Ovary (tissue), 9 donors: ENCODE measurements around the gene FOXP1. TPM values are rescaled to one million over a fixed set of nuclear protein-coding genes. Genes with fewer than 3 reads are reported as not detected.

Source experiments
- DNase-seq, 5 donors: peaks; one replicate each; pipeline ENCODE4 v3.0.0-alpha.2; 2019 to 2020
- H3K27ac ChIP-seq, 2 donors: fragments of 200-600 bp; one replicate each; pipeline versions ENCODE4 v1.5.1 to v1.8.0; 2019 to 2022
- H3K27me3 ChIP-seq: fragments of 200-600 bp; one replicate; pipeline ENCODE4 v1.8.0; 2022
- H3K36me3 ChIP-seq: fragments of 200-600 bp; sonication (generic); one replicate; pipeline ENCODE4 v1.5.1; 2019
- H3K4me1 ChIP-seq: one replicate; pipeline ENCODE4 v1.8.1; 2013; ENCODE audit warnings: mild to moderate bottlenecking, moderate library complexity; ENCODE audit not compliant: insufficient read depth
- H3K4me3 ChIP-seq: fragments of 200-600 bp; sonication (generic); one replicate; pipeline ENCODE4 v1.5.1; 2017
- H3K9me3 ChIP-seq, 2 donors: fragments of 200-600 bp in 1 of 2; sonication (generic) in 1 of 2; one replicate each; pipeline versions ENCODE4 v1.5.1 to v1.8.1; 2013 to 2019; ENCODE audit warnings: mild to moderate bottlenecking in 1 of 2, moderate library complexity in 1 of 2
- CTCF ChIP-seq, 3 donors: fragments of 450-650 bp in 2 of 3; fragments of 200-600 bp in 1 of 3; IDR thresholded peaks; one replicate each; pipeline versions ENCODE4 v1.5.1 to v1.8.0; 2016 to 2022; ENCODE audit warnings: antibody characterized with exemption in 3 of 3, mild to moderate bottlenecking in 1 of 3
- EP300 ChIP-seq: sonication (generic); formaldehyde crosslinking; IDR thresholded peaks from one replicate; pipeline ENCODE4 v1.6.1; 2017; ENCODE audit warnings: antibody characterized with exemption
- POLR2A ChIP-seq: fragments of 450-650 bp; IDR thresholded peaks from one replicate; pipeline ENCODE4 v1.6.1; 2017; ENCODE audit warnings: antibody characterized with exemption, mild to moderate bottlenecking, moderate library complexity
- WGBS, 3 donors: extraction: QIAGEN DNeasy Blood & Tissue Kit in 1 of 3; methylation state at CpG; one replicate each; pipeline versions ENCODE4 v1.1.5 to v1.1.7; 2013 to 2017; 5-methylcytosine and 5-hydroxymethylcytosine counted together
- intact Hi-C, 4 donors: fragments of 100-400 bp; cut with DNase I; formaldehyde crosslinking; loops; one replicate each; pipeline versions ENCODE4 v1.11.0 to v1.15.1; 2022 to 2023
- polyA plus RNA-seq, 2 donors: library from polyadenylated mRNA; stranded (reverse); fragments of 200-250 nt in 1 of 2; fragments of 350-450 nt in 1 of 2; fragmentation: Illumina TruSeq in 1 of 2; extraction: RNeasy Lipid Tissue Mini Kit (QIAGEN cat#74804) in 1 of 2; gene quantifications; one replicate each; pipeline ENCODE4 v1.2.3, GENCODE V29; 2013 to 2014
- total RNA-seq, 7 donors: library from RNA; depleted of rRNA in 2 of 7; stranded (reverse); fragments of >200 nt in 2 of 7; fragmentation: NEBNext Ultra II Directional in 3 of 7; extraction: Animal tissue kit (Norgen Biotek cat#: 25700) in 3 of 7; gene quantifications; one replicate each; pipeline versions ENCODE4 v1.1.0 to v1.2.4, GENCODE V29; 2016 to 2023
- donor health status: DM: no; HTN: no; CAD: no; lungs with moderate emphysema.
- donor health status: DM: no; HTN: no; CAD: no.
- donor health status: Bipolar disorder and iron deficiency.
- donor health status: DM: yes; HTN: yes; CAD: no.
- donor health status: DM: no; HTN: no; CAD: no.
- donor health status: DM: yes; HTN: yes; CAD: no.

The FOXP1 gene
- total and polyA plus RNA-seq, 9 donors: 31.7 to 126 (median 114) TPM

DNA sequence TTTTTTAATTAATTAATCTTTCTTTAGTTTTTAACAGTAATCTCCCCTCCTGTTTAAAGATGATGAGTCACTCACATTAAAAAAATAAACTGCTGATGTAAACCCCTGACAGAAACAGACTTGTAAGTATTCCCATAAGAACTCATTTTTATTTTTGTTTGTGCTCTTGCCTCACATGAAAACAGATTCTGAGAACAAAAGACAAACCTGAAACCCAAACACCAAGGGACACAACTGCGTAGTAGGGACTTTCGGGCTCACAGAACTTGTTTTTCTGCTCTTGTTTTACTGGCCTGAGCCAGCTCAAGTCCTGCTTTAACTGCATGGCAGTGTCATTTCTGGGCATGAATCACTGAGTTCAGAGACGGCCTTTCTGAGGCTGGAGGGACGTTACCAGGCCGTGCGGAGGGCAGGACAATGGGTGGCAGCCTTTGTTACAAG, 600.8 kb downstream of the FOXP1 start:
- peak in 2 of 5 donors; percentile 22 to 41 for DNase-seq
- Histone ChIP-seq H3K27ac (peak overlapping the region; percentile 74 to 78), H3K9me3 (no peaks in the 10 kb centered on the region), H3K4me1 (peaks cover 18% of the 10 kb centered on the region), H3K36me3 (no peaks in the 10 kb centered on the region), H3K4me3 (no peak overlapping the region), H3K27me3 (no peaks in the 10 kb centered on the region)
- 43 to 49% (median 46%) methylated on average over 6 of the region's 6 CpGs for WGBS, 3 donors
- intact Hi-C loops: loop anchor here in 2 of 4 donors (10.0 kb wide), 1 partner anchor 82 kb away; no protein-coding TSS in a partner anchor
- TF ChIP-seq CTCF (IDR thresholded peaks at IDR 0.05) (no peak), EP300 (no peak), POLR2A (no peak)

GRCh38 chr3:70982284-70982683, 601.2 kb downstream of the FOXP1 start:
- Histone ChIP-seq H3K36me3 (no peaks in the 10 kb centered on the region), H3K4me1 (peaks cover 18% of the 10 kb centered on the region), H3K27ac (peak overlapping the region in 1 of 2 donors; percentile 36), H3K4me3 (no peak overlapping the region), H3K27me3 (no peaks in the 10 kb centered on the region), H3K9me3 (no peaks in the 10 kb centered on the region)
- intact Hi-C loops: loop anchor here in 2 of 4 donors (10.0 kb wide), 1 partner anchor 83 kb away; no protein-coding TSS in a partner anchor
- TF ChIP-seq EP300 (no peak), POLR2A (no peak), CTCF (IDR thresholded peaks at IDR 0.05) (no peak)
- WGBS, 3 donors: 32 to 45% (median 36%) methylated on average over 1 of the region's 1 CpG
- no peak for DNase-seq

GRCh38 chr3:70981231-70981880, 602.2 kb downstream of the FOXP1 start:
- intact Hi-C loops: loop anchor here in 2 of 4 donors (10.0 kb wide), 1 partner anchor 83 kb away; no protein-coding TSS in a partner anchor
- H3K4me3 ChIP-seq: no peak overlapping the region
- WGBS, 3 donors: 57 to 63% (median 61%) methylated on average over 6 of the region's 6 CpGs
- H3K36me3 ChIP-seq: no peaks in the 10 kb centered on the region
- peak overlapping the region; percentile 11 to 36 for H3K27ac ChIP-seq
- peaks cover 17% of the 10 kb centered on the region for H3K4me1 ChIP-seq
- TF ChIP-seq CTCF (IDR thresholded peaks at IDR 0.05) (no peak), POLR2A (no peak), EP300 (no peak)
- DNase-seq: no peak
- H3K27me3 ChIP-seq: no peaks in the 10 kb centered on the region
- no peaks in the 10 kb centered on the region for H3K9me3 ChIP-seq

GRCh38 chr3:70980646-70981170, 602.8 kb downstream of the FOXP1 start:
- Histone ChIP-seq H3K9me3 (no peaks in the 10 kb centered on the region), H3K4me1 (peaks cover 17% of the 10 kb centered on the region), H3K36me3 (no peaks in the 10 kb centered on the region), H3K4me3 (no peak overlapping the region), H3K27ac (peak overlapping the region in 1 of 2 donors; percentile 46), H3K27me3 (no peaks in the 10 kb centered on the region)
- WGBS, 3 donors: 41 to 57% (median 43%) methylated on average over 8 of the region's 8 CpGs
- intact Hi-C loops: loop anchor here in 2 of 4 donors (10.0 kb wide), 1 partner anchor 84 kb away; no protein-coding TSS in a partner anchor
- DNase-seq: no peak
- no peak for TF ChIP-seq POLR2A
- TF ChIP-seq EP300: no peak
- no peak for TF ChIP-seq CTCF (IDR thresholded peaks at IDR 0.05)
